MM.1S (cell line): Measurements from ENCODE around the gene TESK2.

Experiments used
- DNase-seq: peaks from one replicate; pipeline ENCODE4 v3.0.0-alpha.2; 2015
- H2AFZ ChIP-seq: fragments of 300-600 bp; sonication (generic); 2 replicates; pipeline ENCODE4 v1.6.0; 2016; ENCODE audit warnings: antibody characterized with exemption, low read length
- H3F3A ChIP-seq: fragments of 300-600 bp; sonication (generic); 2 replicates; pipeline ENCODE4 v1.6.1; 2016; ENCODE audit warnings: mild to moderate bottlenecking, antibody characterized with exemption, low read length, moderate library complexity, mixed read lengths; ENCODE audit not compliant: insufficient read depth
- H3K27ac ChIP-seq: fragments of 300-600 bp; sonication (generic); 2 replicates; pipeline ENCODE4 v1.5.1; 2016; ENCODE audit warnings: mild to moderate bottlenecking, low read length
- H3K27me3 ChIP-seq: fragments of 300-600 bp; sonication (generic); replicated peaks from 2 replicates; pipeline ENCODE4 v1.6.0; 2016; ENCODE audit warnings: low read length; ENCODE audit not compliant: insufficient read depth
- H3K36me3 ChIP-seq: fragments of 300-600 bp; sonication (generic); replicated peaks from 2 replicates; pipeline ENCODE4 v1.6.1; 2016; ENCODE audit warnings: mild to moderate bottlenecking, low read length, mixed read lengths; ENCODE audit not compliant: insufficient read depth
- H3K4me1 ChIP-seq: fragments of 300-600 bp; sonication (generic); 2 replicates; pipeline ENCODE4 v1.6.1; 2016; ENCODE audit warnings: low read length, mixed read lengths
- H3K4me2 ChIP-seq: fragments of 300-600 bp; sonication (generic); 2 replicates; pipeline ENCODE4 v1.6.0; 2016; ENCODE audit warnings: low read depth, low read length
- H3K4me3 ChIP-seq: fragments of 300-600 bp; sonication (generic); 2 replicates; pipeline ENCODE4 v1.5.1; 2016; ENCODE audit warnings: low read length, mixed read lengths
- H3K79me2 ChIP-seq: fragments of 300-600 bp; sonication (generic); 2 replicates; pipeline ENCODE4 v1.6.1; 2016; ENCODE audit warnings: mixed run types, low read length, mixed read lengths
- H3K9ac ChIP-seq: fragments of 300-600 bp; sonication (generic); 2 replicates; pipeline ENCODE4 v1.6.1; 2016; ENCODE audit warnings: low read length, mixed read lengths
- H3K9me2 ChIP-seq: fragments of 300-600 bp; sonication (generic); replicated peaks from 2 replicates; pipeline ENCODE4 v1.6.1; 2016; ENCODE audit warnings: mild to moderate bottlenecking, low read length, mixed read lengths; ENCODE audit not compliant: insufficient read depth
- H3K9me3 ChIP-seq: fragments of 300-600 bp; sonication (generic); replicated peaks from 2 replicates; pipeline ENCODE4 v1.6.1; 2016; ENCODE audit warnings: mild to moderate bottlenecking, low read length, mixed read lengths; ENCODE audit not compliant: insufficient read depth
- H4K20me1 ChIP-seq: fragments of 300-600 bp; sonication (generic); 2 replicates; pipeline ENCODE4 v1.6.1; 2016; ENCODE audit warnings: mild to moderate bottlenecking, low read length, moderate library complexity, mixed read lengths; ENCODE audit not compliant: insufficient read depth
- EZH2 ChIP-seq: fragments of 300-600 bp; sonication (generic); optimal IDR thresholded peaks from 2 replicates; pipeline ENCODE3; 2017; ENCODE audit warnings: low read depth, mild to moderate bottlenecking, antibody characterized with exemption, low read length, mixed read lengths
- EZH2phosphoT487 ChIP-seq: fragments of 300-600 bp; sonication (generic); IDR thresholded peaks from 2 replicates; pipeline ENCODE4 v1.6.1; 2018; ENCODE audit warnings: antibody characterized with exemption, low read length
- TF ChIP-seq, protein P1 (sequence below): fragments of 300-600 bp; sonication (generic); IDR thresholded peaks from 2 replicates; pipeline ENCODE4 v1.5.1; 2016; ENCODE audit warnings: antibody characterized with exemption, low read length, mixed read lengths

TESK2 gene

GRCh38 chr1:45405636-45406035 is 85.3 kb downstream of the TESK2 start:
- DNase-seq, result no peak
- Histone ChIP-seq H3K4me3 (no peak overlapping the region), H3K4me2 (no peak overlapping the region), H3K36me3 (no peaks in the 10 kb centered on the region), H3K27me3 (no peaks in the 10 kb centered on the region), H3K9me3 (no peaks in the 10 kb centered on the region), H3K79me2 (no peaks in the 10 kb centered on the region), H3K4me1 (no peaks in the 10 kb centered on the region), H3K9me2 (no peaks in the 10 kb centered on the region), H3K27ac (no peak overlapping the region), H3K9ac (no peak overlapping the region), H3F3A (no peaks in the 10 kb centered on the region), H2AFZ (no peak overlapping the region), H4K20me1 (no peaks in the 10 kb centered on the region)
- TF ChIP-seq EZH2phosphoT487 (no peak), EZH2 (no peak)
- TF ChIP-seq, protein P1, sequence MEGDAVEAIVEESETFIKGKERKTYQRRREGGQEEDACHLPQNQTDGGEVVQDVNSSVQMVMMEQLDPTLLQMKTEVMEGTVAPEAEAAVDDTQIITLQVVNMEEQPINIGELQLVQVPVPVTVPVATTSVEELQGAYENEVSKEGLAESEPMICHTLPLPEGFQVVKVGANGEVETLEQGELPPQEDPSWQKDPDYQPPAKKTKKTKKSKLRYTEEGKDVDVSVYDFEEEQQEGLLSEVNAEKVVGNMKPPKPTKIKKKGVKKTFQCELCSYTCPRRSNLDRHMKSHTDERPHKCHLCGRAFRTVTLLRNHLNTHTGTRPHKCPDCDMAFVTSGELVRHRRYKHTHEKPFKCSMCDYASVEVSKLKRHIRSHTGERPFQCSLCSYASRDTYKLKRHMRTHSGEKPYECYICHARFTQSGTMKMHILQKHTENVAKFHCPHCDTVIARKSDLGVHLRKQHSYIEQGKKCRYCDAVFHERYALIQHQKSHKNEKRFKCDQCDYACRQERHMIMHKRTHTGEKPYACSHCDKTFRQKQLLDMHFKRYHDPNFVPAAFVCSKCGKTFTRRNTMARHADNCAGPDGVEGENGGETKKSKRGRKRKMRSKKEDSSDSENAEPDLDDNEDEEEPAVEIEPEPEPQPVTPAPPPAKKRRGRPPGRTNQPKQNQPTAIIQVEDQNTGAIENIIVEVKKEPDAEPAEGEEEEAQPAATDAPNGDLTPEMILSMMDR, result no peak

DNA sequence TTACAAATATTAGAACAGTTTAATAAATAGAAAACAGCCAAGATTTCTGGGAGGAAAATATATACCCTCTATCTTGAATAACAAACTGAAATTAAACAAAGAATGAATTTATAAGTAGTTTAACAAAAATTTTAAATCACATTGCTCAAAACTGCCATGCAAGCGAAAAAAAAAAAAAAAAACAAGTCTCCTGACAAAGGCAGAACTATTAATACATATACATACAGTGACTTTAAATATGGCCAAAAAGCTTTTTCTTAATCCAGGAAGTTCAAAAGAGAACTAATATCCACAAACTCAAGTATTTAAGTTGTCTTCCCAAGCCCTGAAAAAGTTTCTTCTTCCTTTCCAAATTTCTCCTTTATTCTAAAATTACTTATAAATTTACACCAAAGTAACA is 87.2 kb downstream of the TESK2 start:
- TF ChIP-seq, protein P1, result no peak
- TF ChIP-seq EZH2phosphoT487 (no peak), EZH2 (no peak)

GRCh38 chr1:45403298-45403697 is 87.7 kb downstream of the TESK2 start:
- no peak overlapping the region for H3K4me2 ChIP-seq
- H3K9ac ChIP-seq, result no peak overlapping the region
- no peak for DNase-seq
- H3K36me3 ChIP-seq, result no peaks in the 10 kb centered on the region
- no peaks in the 10 kb centered on the region for H3F3A ChIP-seq
- H3K27me3 ChIP-seq, result no peaks in the 10 kb centered on the region
- H3K79me2 ChIP-seq, result no peaks in the 10 kb centered on the region
- TF ChIP-seq, protein P1, result no peak
- TF ChIP-seq EZH2phosphoT487 (no peak), EZH2 (no peak)
- no peaks in the 10 kb centered on the region for H3K9me3 ChIP-seq
- no peaks in the 10 kb centered on the region for H3K9me2 ChIP-seq
- no peak overlapping the region for H3K27ac ChIP-seq
- no peak overlapping the region for H3K4me3 ChIP-seq
- H3K4me1 ChIP-seq, result no peaks in the 10 kb centered on the region
- no peak overlapping the region for H2AFZ ChIP-seq
- H4K20me1 ChIP-seq, result no peaks in the 10 kb centered on the region

More for the DNA sequence above, 87.2 kb downstream of the TESK2 start:
- Histone ChIP-seq H3K27ac (no peak overlapping the region), H3K9me3 (no peaks in the 10 kb centered on the region), H3K36me3 (no peaks in the 10 kb centered on the region), H3K9ac (no peak overlapping the region), H3F3A (no peaks in the 10 kb centered on the region), H3K9me2 (no peaks in the 10 kb centered on the region), H3K27me3 (no peaks in the 10 kb centered on the region), H3K79me2 (no peaks in the 10 kb centered on the region), H3K4me3 (no peak overlapping the region), H3K4me1 (no peaks in the 10 kb centered on the region), H4K20me1 (no peaks in the 10 kb centered on the region), H2AFZ (no peak overlapping the region), H3K4me2 (no peak overlapping the region)
- no peak for DNase-seq
